Measurements from ENCODE around the gene OR5W2. TPM values are rescaled to one million over a fixed set of nuclear protein-coding genes. Genes with fewer than 3 reads are reported as not detected.

Gene OR5W2
- total and polyA plus RNA-seq, 2 donors (not counting 3 experiments of a cell fraction or from before 2014, with no cell fraction given), result not detected

- no peak overlapping the region for H3K4me2 ChIP-seq (ENCODE audit: insufficient read depth, low read length)
- intact Hi-C loops (cut with micrococcal nuclease), result no loop called here
- TF ChIP-seq FOS (IDR thresholded peaks at IDR 0.05; ENCODE audit: borderline replicate concordance, insufficient read depth, low read length), result no peak
- no peak for TF ChIP-seq CTCF (IDR thresholded peaks at IDR 0.05; ENCODE audit: extremely low read depth in 1 of 2, insufficient read depth in 1 of 2, low read depth in 1 of 2, low read length in 2 of 2)
- no peak for TF ChIP-seq MYC (IDR thresholded peaks at IDR 0.05; ENCODE audit: low read depth, low read length)
- TF ChIP-seq GATA2 (IDR thresholded peaks at IDR 0.05; ENCODE audit: insufficient read depth, insufficient read length, low read depth, low read length), result no peak
- no peak for TF ChIP-seq POLR2A (IDR thresholded peaks at IDR 0.05; ENCODE audit: low read depth, low read length)
- no peak for TF ChIP-seq EZH2 (IDR thresholded peaks at IDR 0.05; ENCODE audit: borderline replicate concordance, low read depth, low read length, severe bottlenecking)
- TF ChIP-seq POLR2AphosphoS5 (IDR thresholded peaks at IDR 0.05; ENCODE audit: insufficient read depth, low read depth, low read length), result no peak
- TF ChIP-seq JUN (IDR thresholded peaks at IDR 0.05; ENCODE audit: borderline replicate concordance, insufficient read depth, insufficient read length, low read depth), result no peak
- TF ChIP-seq MAX (IDR thresholded peaks at IDR 0.05; ENCODE audit: insufficient read depth, insufficient read length), result no peak
- H2AFZ ChIP-seq (ENCODE audit: low read depth, low read length), result no peak overlapping the region
- DNase-seq (ENCODE audit: low read depth, low spot score), result no peak
- CTCF ChIA-PET, result no interaction called here
- no peak overlapping the region for H3K9ac ChIP-seq (replicated peaks; ENCODE audit: extremely low read depth, insufficient read depth, low read length)
- dilution Hi-C loops (cut with MboI; ENCODE audit: extremely low pct_ligation_motif_present, low sequenced_read_pairs), result no loop called here
- H3K27ac ChIP-seq (ENCODE audit: insufficient read depth, low read depth, low read length), result no peak overlapping the region
- H3K9me3 ChIP-seq (replicated peaks; ENCODE audit: control insufficient read depth, insufficient read depth, low read length), result peaks cover 4% of the 10 kb centered on the region
- H3K4me1 ChIP-seq (ENCODE audit: control insufficient read depth, extremely low read depth, insufficient read depth, low read length), result no peaks in the 10 kb centered on the region
- no TSS peak for BruUV-seq (replicated peaks)
- no peaks in the 10 kb centered on the region for H3K27me3 ChIP-seq (ENCODE audit: control insufficient read depth in 2 of 2, insufficient read depth in 2 of 2, low read length in 2 of 2)
- POLR2A ChIA-PET, result no interaction called here
- no peaks in the 10 kb centered on the region for H3K9me1 ChIP-seq (replicated peaks; ENCODE audit: control insufficient read depth, extremely low read depth, insufficient read depth, low read length)
- FAIRE-seq, result no peak
- H3K4me3 ChIP-seq (replicated peaks in 1 of 3; ENCODE audit: insufficient read depth in 1 of 3, low read depth in 1 of 3, low read length in 3 of 3), result no peak overlapping the region
- H3K79me2 ChIP-seq (ENCODE audit: control insufficient read depth, insufficient read depth, low read length), result no peaks in the 10 kb centered on the region
- no peaks in the 10 kb centered on the region for H3K36me3 ChIP-seq (ENCODE audit: control insufficient read depth in 2 of 2, extremely low read depth in 1 of 2, insufficient read depth in 2 of 2, low read length in 2 of 2)
- no peaks in the 10 kb centered on the region for H4K20me1 ChIP-seq (replicated peaks; ENCODE audit: control insufficient read depth, extremely low read depth, insufficient read depth, low read length)
These were observed 34.9 kb upstream of the OR5W2 start for GRCh38 chr11:55949330-55949729.

Measured in endothelial cell of umbilical vein (primary cell).